GM18870 (cell line): Measurements from ENCODE around the gene OGT.
A peak's percentile ranks its signal among the peaks of the same experiment; 100 is the strongest.
"Not testable (repeated sequence)": the region's sequence is repeated elsewhere in the genome, so short reads cannot be mapped to it uniquely, and the experiment has no call there.

Experiments
- ATAC-seq: cut with Tn5 transposase; IDR thresholded peaks from one replicate; pipeline ENCODE4 v1.9.1; 2021; ENCODE audit warnings: moderate library complexity; ENCODE audit not compliant: unreplicated experiment

The OGT gene

DNA sequence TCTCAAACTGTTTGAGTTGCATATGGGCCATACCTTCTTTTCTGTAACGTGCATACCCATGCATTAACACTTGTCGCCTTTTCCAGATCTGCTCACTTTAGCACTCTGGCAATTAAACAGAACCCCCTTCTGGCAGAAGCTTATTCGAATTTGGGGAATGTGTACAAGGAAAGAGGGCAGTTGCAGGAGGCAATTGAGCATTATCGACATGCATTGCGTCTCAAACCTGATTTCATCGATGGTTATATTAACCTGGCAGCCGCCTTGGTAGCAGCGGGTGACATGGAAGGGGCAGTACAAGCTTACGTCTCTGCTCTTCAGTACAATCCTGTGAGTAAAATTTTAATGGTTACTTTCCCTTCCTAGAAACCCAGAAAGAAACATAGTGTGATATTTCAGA lies 4.8 kb downstream of the OGT start:
- ATAC-seq: no peak

GRCh38 chrX:71540801-71541200 lies 7.9 kb downstream of the OGT start:
- peak; percentile 10 for ATAC-seq

- peak; percentile 85 for ATAC-seq
Observed at GRCh38 chrX:71541210-71542022, 8.5 kb downstream of the OGT start.

DNA sequence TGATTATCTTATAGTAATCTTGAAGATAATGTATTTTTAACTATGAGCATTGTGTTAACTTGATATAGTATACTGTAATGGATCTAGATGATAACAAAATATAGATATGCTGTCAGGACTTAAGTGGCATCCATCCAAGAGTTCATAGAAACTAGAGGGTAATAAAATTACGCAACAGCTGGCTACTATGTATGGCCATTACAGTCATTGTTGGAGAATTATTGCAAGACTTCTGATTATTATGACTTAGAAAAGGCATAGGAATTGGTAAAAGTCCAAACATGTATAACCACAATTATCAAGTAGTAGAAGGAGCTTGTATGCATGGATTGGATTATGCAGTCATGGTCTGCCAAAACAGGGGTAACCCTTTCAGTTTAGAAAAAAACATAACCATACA lies 9.5 kb downstream of the OGT start:
- ATAC-seq: no peak

- ATAC-seq: no peak
Observed at GRCh38 chrX:71542825-71543224, 9.9 kb downstream of the OGT start.

GRCh38 chrX:71543316-71543715 lies 10.4 kb downstream of the OGT start:
- no peak for ATAC-seq

- ATAC-seq: no peak
Observed at GRCh38 chrX:71545364-71545763, 12.5 kb downstream of the OGT start.

- ATAC-seq: no peak
Observed at GRCh38 chrX:71546879-71547278, 14.0 kb downstream of the OGT start.

GRCh38 chrX:71547339-71547738 lies 14.4 kb downstream of the OGT start:
- no peak for ATAC-seq

DNA sequence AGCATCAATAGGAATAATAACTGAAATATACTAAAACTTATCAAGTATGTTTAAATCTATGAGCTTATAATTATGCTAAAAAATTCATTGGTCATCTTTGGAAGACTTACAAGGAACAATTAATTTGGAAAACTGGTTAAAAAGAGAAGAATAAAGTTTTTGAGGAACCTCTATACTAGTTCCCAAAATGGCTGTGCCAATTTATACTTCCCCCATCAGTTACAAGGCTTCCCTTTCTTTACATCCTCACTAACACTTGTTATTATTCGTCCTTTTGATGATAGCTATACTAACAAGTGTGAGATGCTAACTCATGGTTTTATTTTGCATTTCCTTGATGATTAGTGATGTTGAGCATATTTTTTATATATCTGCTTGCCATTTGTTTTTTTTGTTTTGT lies 17.1 kb downstream of the OGT start:
- ATAC-seq: no peak

DNA sequence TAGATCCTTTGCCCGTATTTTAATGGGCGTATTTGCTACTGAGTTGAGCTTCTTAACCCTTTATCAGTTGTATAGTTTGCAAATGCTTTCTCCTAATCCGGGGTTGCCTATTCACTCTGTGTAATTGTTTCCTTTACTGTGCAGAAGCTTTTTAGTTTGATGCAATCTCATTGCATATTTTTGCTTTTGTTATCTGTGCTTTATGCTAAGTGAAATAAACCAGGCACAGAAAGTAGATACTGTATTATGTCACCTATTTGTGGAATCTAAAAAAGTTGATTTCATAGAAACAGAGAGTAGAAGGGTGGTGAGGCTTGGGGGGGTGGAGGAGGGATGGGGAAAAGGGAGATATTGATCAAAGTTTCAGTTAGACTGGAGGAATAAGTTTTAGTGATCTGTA lies 17.7 kb downstream of the OGT start:
- no peak for ATAC-seq

DNA sequence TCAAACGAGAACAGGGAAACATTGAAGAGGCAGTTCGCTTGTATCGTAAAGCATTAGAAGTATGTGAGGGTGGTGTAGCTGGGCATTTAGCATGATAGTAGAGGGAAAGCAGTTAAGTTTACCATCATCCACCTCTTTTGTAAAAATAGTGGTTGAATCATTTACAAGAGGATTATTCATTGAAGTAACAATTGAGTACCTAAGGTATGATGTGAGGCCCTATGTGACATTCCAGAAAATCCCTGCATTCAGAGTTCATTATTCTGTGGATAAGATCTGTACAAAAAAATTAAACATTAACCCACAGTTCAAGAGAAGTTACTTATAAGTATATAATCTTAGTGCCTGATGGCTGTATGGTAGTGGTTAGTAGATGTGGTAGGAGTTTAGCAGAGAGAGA lies 23.1 kb downstream of the OGT start:
- ATAC-seq: no peak

DNA sequence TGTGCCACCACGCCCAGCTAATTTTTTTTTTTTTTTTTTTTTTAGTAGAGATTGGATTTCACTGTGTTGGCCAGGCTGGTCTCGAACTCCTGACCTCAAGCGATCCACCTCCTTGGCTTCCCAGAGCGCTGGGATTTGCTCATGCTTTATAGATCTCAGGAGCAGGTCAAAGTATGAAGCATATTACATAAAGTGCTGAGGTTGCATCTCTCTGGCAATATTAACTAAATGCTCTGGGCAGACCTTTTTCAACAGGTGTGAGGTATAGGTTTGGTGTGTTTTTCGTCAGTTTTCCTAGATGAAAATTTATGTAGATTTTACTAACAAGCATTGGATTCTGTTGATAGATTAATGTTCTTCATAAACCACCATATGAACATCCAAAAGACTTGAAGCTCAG lies 26.0 kb downstream of the OGT start:
- ATAC-seq: no peak

- ATAC-seq: not testable (repeated sequence)
Observed at GRCh38 chrX:71559773-71560172, 26.9 kb downstream of the OGT start.

DNA sequence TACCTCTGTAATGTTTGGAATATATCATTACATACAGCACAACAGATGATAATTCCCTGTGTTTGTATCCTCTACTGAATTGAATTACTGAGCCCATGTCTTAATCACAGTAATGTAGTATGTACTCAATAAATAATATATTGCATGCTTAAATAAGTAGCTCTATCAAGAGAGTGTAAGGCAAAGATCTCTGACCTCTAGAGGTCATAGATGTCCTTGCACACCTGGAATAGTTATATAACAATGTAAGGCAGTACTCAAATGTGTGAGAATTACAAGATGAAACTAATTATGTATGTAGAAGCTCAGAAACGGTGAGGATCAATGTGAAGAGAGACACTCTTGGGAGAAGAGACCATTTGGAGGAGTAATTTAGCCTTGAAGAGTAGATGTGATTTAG lies 31.0 kb downstream of the OGT start:
- no peak for ATAC-seq

- no peak for ATAC-seq
Observed at GRCh38 chrX:71565474-71566041, 32.7 kb downstream of the OGT start.

DNA sequence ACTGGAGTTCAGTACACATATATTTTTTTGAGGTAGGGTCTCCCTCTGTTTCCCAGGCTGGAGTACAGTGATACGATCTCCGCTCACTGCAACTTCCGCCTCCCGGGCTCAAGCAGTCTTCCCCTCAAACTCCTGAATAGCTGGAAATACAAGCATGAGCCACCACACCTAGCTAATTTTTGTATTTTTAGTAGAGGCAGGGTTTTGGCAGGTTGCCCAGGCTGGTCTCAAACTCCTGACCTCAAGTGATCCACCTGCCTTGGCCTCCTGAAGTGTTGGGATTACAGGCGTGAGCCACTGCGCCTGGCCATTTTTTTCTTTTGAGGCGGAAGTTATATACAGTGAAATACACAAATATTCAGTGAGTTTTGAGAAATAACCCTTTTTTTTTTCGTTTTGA lies 38.5 kb downstream of the OGT start:
- ATAC-seq: not testable (repeated sequence)

- no peak for ATAC-seq
Observed at GRCh38 chrX:71573590-71573989, 40.7 kb downstream of the OGT start.

- ATAC-seq: no peak
Observed at GRCh38 chrX:71577682-71578081, 44.8 kb downstream of the OGT start.

GRCh38 chrX:71578253-71579135 lies 45.6 kb downstream of the OGT start, which contains the start of gene GCNA:
Gene GCNA (plus strand): TSS chrX:71578437. CDS start chrX:71580822, 2,385 bp downstream.
- ATAC-seq: no peak

GRCh38 chrX:71579136-71579989 lies 46.5 kb downstream of the OGT start:
- no peak for ATAC-seq
